ENCODE measurements around the gene SF3B2. TPM values are rescaled to one million over a fixed set of nuclear protein-coding genes. Genes with fewer than 3 reads are reported as not detected.

The SF3B2 gene
- total RNA-seq, 1 experiment from 2014 or later = 237 TPM

DNA sequence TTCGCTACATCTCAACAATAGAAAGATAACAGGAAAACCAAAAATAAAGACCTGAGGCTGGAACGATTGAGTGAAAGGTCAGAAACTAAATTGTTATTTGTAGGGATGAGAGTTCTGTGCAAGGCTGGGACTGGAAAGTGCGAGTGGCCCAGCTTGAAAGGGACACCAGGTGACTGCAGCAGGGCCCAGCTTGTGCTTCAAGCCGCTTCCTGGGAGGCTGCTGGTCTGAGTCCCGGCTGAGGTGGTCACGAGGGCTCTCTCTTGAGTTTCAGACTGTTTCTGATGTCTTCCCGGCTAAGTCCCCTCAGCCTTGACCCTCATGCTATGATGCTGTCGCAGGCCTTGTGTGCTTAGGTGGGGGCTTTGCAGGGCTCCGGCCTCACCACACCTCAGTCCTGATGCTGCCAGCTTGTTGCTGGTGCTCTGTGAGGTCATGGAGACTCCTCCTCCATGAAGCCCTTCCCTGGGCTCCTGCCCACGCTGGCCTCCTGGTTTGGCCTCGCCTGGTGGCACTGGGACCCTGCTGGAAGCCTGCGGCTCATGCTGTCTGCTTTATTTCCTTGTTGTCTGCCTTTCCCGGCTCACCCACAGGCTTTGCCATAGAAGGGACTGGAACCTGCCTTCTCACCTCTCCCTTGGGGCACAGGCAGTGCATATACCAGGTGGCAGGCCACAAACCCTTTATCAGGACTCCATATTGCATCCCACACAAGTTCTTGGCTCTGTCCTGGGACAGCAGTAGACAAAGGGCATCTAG lies 45.9 kb upstream of the SF3B2 start:
- Histone ChIP-seq H2BK12ac (ENCODE audit: insufficient read length, low read depth, low read length) (no peak overlapping the region), H3K79me1 (ENCODE audit: insufficient read depth, low read depth, low read length, poor library complexity, severe bottlenecking) (no peaks in the 10 kb centered on the region), H4K8ac (replicated peaks; ENCODE audit: insufficient read length, low read depth, low read length) (no peak overlapping the region), H2BK20ac (ENCODE audit: low read depth, low read length, poor library complexity, severe bottlenecking) (no peak overlapping the region), H2BK5ac (ENCODE audit: insufficient read length, low read length) (no peak overlapping the region), H2AFZ (ENCODE audit: low read length) (no peak overlapping the region), H3K9ac (ENCODE audit: extremely low read depth, insufficient read length, low read length) (no peak overlapping the region), H4K20me1 (ENCODE audit: control insufficient read depth, insufficient read depth, insufficient read length) (no peaks in the 10 kb centered on the region), H3K56ac (ENCODE audit: insufficient read length, low read depth, low read length) (no peak overlapping the region), H2BK120ac (ENCODE audit: low read depth, low read length, poor library complexity, severe bottlenecking) (no peak overlapping the region), H3K79me2 (ENCODE audit: insufficient read depth, low read length) (peaks cover 5% of the 10 kb centered on the region; the same call in 1 of the 2 replicates), H3K4ac (ENCODE audit: low read depth, low read length) (no peak overlapping the region), H2BK15ac (ENCODE audit: low read depth, low read length) (no peak overlapping the region), H3K9me3 (ENCODE audit: control insufficient read depth, low read depth, low read length) (no peaks in the 10 kb centered on the region), H3K27ac (ENCODE audit: insufficient read length, low read depth, low read length) (no peak overlapping the region), H2AK5ac (ENCODE audit: insufficient read length, low read length) (no peak overlapping the region), H3K14ac (ENCODE audit: insufficient read depth, low read length) (no peak overlapping the region; the same call in 1 of the 2 replicates), H4K5ac (ENCODE audit: insufficient read length, low read depth, low read length) (no peak overlapping the region), H4K91ac (ENCODE audit: insufficient read length, low read depth, low read length) (no peak overlapping the region), H3K4me2 (ENCODE audit: insufficient read depth, insufficient read length, low read length) (no peak overlapping the region), H3K27me3 (ENCODE audit: insufficient read depth, low read length) (peaks cover 1% of the 10 kb centered on the region; the same call in 1 of the 2 replicates), H3K18ac (ENCODE audit: insufficient read length, low read depth, low read length) (no peak overlapping the region), H3K4me1 (ENCODE audit: insufficient read depth, low read length) (no peaks in the 10 kb centered on the region), H3T11ph (ENCODE audit: low read length) (no peak overlapping the region), H3K23ac (ENCODE audit: insufficient read length, low read depth, low read length) (no peak overlapping the region), H3K23me2 (ENCODE audit: insufficient read length, low read depth, low read length, poor library complexity, severe bottlenecking) (peaks cover 12% of the 10 kb centered on the region)
- Mint-ChIP-seq H3K4me3 (peak overlapping the region in 1 of 2 experiments; percentile 38; a peak in 1 of 5 replicates), H3K27me3 (ENCODE audit: low read depth) (no peaks in the 10 kb centered on the region; the same call in 1 of the 2 replicates), H3K9me3 (no peaks in the 10 kb centered on the region), H3K4me1 (peaks cover 24 to 37% of the 10 kb centered on the region in 2 experiments), H3K36me3 (ENCODE audit: insufficient read depth in 1 of 3, low read depth in 3 of 3) (peaks cover 12 to 33% (median 23%) of the 10 kb centered on the region in 3 experiments), H3K27ac (peak overlapping the region; percentile 65 to 91 (median 84); a peak in 5 of 7 replicates)
- no peak for DNase-seq
- no CpG with 5 or more reads among the region's 13 CpGs for WGBS (ENCODE audit: extremely low coverage, insufficient read length, low lambda C conversion rate)
- TF ChIP-seq, protein P1, sequence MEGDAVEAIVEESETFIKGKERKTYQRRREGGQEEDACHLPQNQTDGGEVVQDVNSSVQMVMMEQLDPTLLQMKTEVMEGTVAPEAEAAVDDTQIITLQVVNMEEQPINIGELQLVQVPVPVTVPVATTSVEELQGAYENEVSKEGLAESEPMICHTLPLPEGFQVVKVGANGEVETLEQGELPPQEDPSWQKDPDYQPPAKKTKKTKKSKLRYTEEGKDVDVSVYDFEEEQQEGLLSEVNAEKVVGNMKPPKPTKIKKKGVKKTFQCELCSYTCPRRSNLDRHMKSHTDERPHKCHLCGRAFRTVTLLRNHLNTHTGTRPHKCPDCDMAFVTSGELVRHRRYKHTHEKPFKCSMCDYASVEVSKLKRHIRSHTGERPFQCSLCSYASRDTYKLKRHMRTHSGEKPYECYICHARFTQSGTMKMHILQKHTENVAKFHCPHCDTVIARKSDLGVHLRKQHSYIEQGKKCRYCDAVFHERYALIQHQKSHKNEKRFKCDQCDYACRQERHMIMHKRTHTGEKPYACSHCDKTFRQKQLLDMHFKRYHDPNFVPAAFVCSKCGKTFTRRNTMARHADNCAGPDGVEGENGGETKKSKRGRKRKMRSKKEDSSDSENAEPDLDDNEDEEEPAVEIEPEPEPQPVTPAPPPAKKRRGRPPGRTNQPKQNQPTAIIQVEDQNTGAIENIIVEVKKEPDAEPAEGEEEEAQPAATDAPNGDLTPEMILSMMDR (conservative IDR thresholded peaks at IDR 0.05) = no peak
